ENCODE data around the gene FJX1.

DNA sequence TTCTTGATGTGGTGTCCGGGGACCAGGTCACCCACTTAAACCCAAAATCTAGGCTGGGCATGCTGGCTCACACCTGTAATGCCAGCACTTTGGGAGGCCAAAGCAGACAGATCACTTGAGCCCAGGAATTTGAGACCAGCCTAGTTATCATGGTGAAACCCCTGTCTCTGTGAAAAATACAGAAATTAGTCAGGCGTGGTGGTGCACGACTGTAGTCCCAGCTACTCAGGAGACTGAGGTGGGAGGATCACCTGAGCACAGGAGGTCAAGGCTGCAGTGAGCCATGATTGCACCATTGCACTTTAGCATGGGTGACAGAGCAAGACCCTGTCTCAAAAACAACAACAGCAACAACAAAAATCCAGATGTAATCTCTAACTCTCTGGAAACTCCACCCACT lies 30.3 kb upstream of the FJX1 start:
- TF ChIP-seq, protein P1, sequence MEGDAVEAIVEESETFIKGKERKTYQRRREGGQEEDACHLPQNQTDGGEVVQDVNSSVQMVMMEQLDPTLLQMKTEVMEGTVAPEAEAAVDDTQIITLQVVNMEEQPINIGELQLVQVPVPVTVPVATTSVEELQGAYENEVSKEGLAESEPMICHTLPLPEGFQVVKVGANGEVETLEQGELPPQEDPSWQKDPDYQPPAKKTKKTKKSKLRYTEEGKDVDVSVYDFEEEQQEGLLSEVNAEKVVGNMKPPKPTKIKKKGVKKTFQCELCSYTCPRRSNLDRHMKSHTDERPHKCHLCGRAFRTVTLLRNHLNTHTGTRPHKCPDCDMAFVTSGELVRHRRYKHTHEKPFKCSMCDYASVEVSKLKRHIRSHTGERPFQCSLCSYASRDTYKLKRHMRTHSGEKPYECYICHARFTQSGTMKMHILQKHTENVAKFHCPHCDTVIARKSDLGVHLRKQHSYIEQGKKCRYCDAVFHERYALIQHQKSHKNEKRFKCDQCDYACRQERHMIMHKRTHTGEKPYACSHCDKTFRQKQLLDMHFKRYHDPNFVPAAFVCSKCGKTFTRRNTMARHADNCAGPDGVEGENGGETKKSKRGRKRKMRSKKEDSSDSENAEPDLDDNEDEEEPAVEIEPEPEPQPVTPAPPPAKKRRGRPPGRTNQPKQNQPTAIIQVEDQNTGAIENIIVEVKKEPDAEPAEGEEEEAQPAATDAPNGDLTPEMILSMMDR (IDR thresholded peaks at IDR 0.05; ENCODE audit: low read length): no peak
- TF ChIP-seq EZH2 (IDR thresholded peaks at IDR 0.05; ENCODE audit: borderline replicate concordance, low read length): no peak
